Neural cell (in vitro differentiated cells): ENCODE measurements around the gene GSG1L2. TPM values are rescaled to one million over a fixed set of nuclear protein-coding genes. Genes with fewer than 3 reads are reported as not detected.

ENCODE experiments used
- H2AFZ ChIP-seq: fragments of 200-600, 300-800 bp; sonication (generic), shearing (Covaris generic); 2 replicates; pipeline ENCODE4 v1.6.0; 2014; ENCODE audit warnings: low read depth, mild to moderate bottlenecking, antibody characterized with exemption, low read length, moderate library complexity
- H3F3A ChIP-seq: fragments of 200-600 bp; shearing (Covaris generic); 2 replicates; pipeline ENCODE4 v1.6.1; 2016; ENCODE audit warnings: mild to moderate bottlenecking, moderate library complexity, mixed read lengths, antibody characterized with exemption, low read length; ENCODE audit not compliant: insufficient read depth, poor library complexity, severe bottlenecking
- H3K27ac ChIP-seq: fragments of 200-600, 300-800 bp; sonication (generic), shearing (Covaris generic); 2 replicates; pipeline ENCODE4 v1.5.1; 2014; ENCODE audit warnings: mild to moderate bottlenecking, low read length, moderate library complexity
- H3K27me3 ChIP-seq: fragments of 300-800, 200-600 bp; sonication (generic), shearing (Covaris generic); 2 replicates; pipeline ENCODE4 v1.6.0; 2014; ENCODE audit warnings: mild to moderate bottlenecking, low read depth, low read length, moderate library complexity; ENCODE audit not compliant: insufficient read depth
- H3K36me3 ChIP-seq: fragments of 300-800, 200-600 bp; sonication (generic), shearing (Covaris generic); 2 replicates; pipeline ENCODE4 v1.5.1; 2014; ENCODE audit warnings: mild to moderate bottlenecking, antibody characterized with exemption, low read length, moderate library complexity; ENCODE audit not compliant: insufficient read depth
- H3K4me2 ChIP-seq: fragments of 300-800, 200-600 bp; sonication (generic), shearing (Covaris generic); 2 replicates; pipeline ENCODE4 v1.6.0; 2014; ENCODE audit warnings: mild to moderate bottlenecking, low read length
- H3K4me3 ChIP-seq: fragments of 300-800, 200-600 bp; sonication (generic), shearing (Covaris generic); 2 replicates; pipeline ENCODE4 v1.5.1; 2014; ENCODE audit warnings: mild to moderate bottlenecking, low read length, moderate library complexity
- H3K79me2 ChIP-seq: fragments of 200-600 bp; shearing (Covaris generic); replicated peaks from 2 replicates; pipeline ENCODE4 v1.6.0; 2014; ENCODE audit warnings: mild to moderate bottlenecking, low read length, moderate library complexity; ENCODE audit not compliant: insufficient read depth
- H3K9ac ChIP-seq: fragments of 300-800, 200-600 bp; sonication (generic), shearing (Covaris generic); 2 replicates; pipeline ENCODE4 v1.6.1; 2016; ENCODE audit warnings: mild to moderate bottlenecking, low read length, mixed read lengths
- H3K9me2 ChIP-seq: fragments of 200-600 bp; shearing (Covaris generic); 2 replicates; pipeline ENCODE4 v1.6.1; 2016; ENCODE audit warnings: mild to moderate bottlenecking, low read length, mixed read lengths; ENCODE audit not compliant: insufficient read depth
- H3K9me3 ChIP-seq: fragments of 200-600, 300-800 bp; sonication (generic), shearing (Covaris generic); 2 replicates; pipeline ENCODE4 v1.6.1; 2016; ENCODE audit warnings: mild to moderate bottlenecking, mixed run types, low read length, moderate library complexity, mixed read lengths
- H4K20me1 ChIP-seq: fragments of 200-600 bp; shearing (Covaris generic); 2 replicates; pipeline ENCODE4 v1.6.1; 2016; ENCODE audit warnings: mild to moderate bottlenecking, mixed run types; ENCODE audit not compliant: insufficient read depth
- EP300 ChIP-seq: fragments of 450-650 bp; conservative IDR thresholded peaks from 2 replicates; pipeline ENCODE4 v1.6.1; 2014; ENCODE audit warnings: antibody characterized with exemption, mild to moderate bottlenecking, moderate library complexity; ENCODE audit not compliant: poor library complexity, severe bottlenecking
- EZH2 ChIP-seq: fragments of 200-600, 300-800 bp; shearing (Covaris generic), sonication (generic); IDR thresholded peaks from 2 replicates; pipeline ENCODE4 v1.6.1; 2014; ENCODE audit warnings: antibody characterized with exemption, low read length, borderline replicate concordance, mild to moderate bottlenecking; ENCODE audit not compliant: insufficient read depth, poor library complexity, severe bottlenecking
- MXI1 ChIP-seq: fragments of 450-650 bp; conservative IDR thresholded peaks from 2 replicates; pipeline ENCODE4 v1.6.1; 2014; ENCODE audit warnings: antibody characterized with exemption, mild to moderate bottlenecking; ENCODE audit not compliant: poor library complexity, severe bottlenecking
- POLR2AphosphoS5 ChIP-seq: IDR thresholded peaks from 2 replicates; pipeline ENCODE4 v1.6.1; 2012
- RAD21 ChIP-seq: fragments of 450-650 bp; conservative IDR thresholded peaks from 2 replicates; pipeline ENCODE4 v1.6.1; 2014; ENCODE audit warnings: antibody characterized with exemption, mild to moderate bottlenecking, moderate library complexity
- REST ChIP-seq: IDR thresholded peaks from 2 replicates; pipeline ENCODE4 v1.6.1; 2012; ENCODE audit warnings: borderline replicate concordance
- SMC3 ChIP-seq: fragments of 450-650 bp; conservative IDR thresholded peaks from 2 replicates; pipeline ENCODE4 v1.6.1; 2014; ENCODE audit warnings: antibody characterized with exemption, mild to moderate bottlenecking, moderate library complexity; ENCODE audit not compliant: poor library complexity
- TAF1 ChIP-seq: IDR thresholded peaks from 2 replicates; pipeline ENCODE4 v1.6.1; 2012; ENCODE audit warnings: low read depth
- polyA plus RNA-seq: library from polyadenylated mRNA; depleted of rRNA; stranded (reverse); fragments of >200 nt; gene quantifications from 2 replicates; pipeline ENCODE4 v1.2.3, GENCODE V29; 2014
- TF ChIP-seq, protein P1 (sequence below): fragments of 450-650 bp; IDR thresholded peaks from 2 replicates; pipeline ENCODE4 v1.5.1; 2014; ENCODE audit warnings: antibody characterized with exemption, mild to moderate bottlenecking, moderate library complexity; ENCODE audit not compliant: poor library complexity, severe bottlenecking

The GSG1L2 gene
- polyA plus RNA-seq, 1 donor from 2014 or later, result not detected

GRCh38 chr17:9854255-9854654, 32.4 kb upstream of the GSG1L2 start:
- Histone ChIP-seq H3K9me3 (no peaks in the 10 kb centered on the region), H2AFZ (no peak overlapping the region), H3F3A (no peaks in the 10 kb centered on the region), H3K36me3 (no peaks in the 10 kb centered on the region), H3K9me2 (no peaks in the 10 kb centered on the region), H3K9ac (no peak overlapping the region), H3K4me3 (no peak overlapping the region), H3K4me2 (no peak overlapping the region), H4K20me1 (no peaks in the 10 kb centered on the region), H3K27ac (no peak overlapping the region), H3K27me3 (no peaks in the 10 kb centered on the region), H3K79me2 (no peaks in the 10 kb centered on the region)
- TF ChIP-seq REST (no peak), EZH2 (no peak), RAD21 (no peak), POLR2AphosphoS5 (no peak)

- Histone ChIP-seq H3K27ac (no peak overlapping the region), H3K4me2 (no peak overlapping the region), H3K36me3 (no peaks in the 10 kb centered on the region), H3K9ac (no peak overlapping the region), H3K79me2 (no peaks in the 10 kb centered on the region), H3K27me3 (no peaks in the 10 kb centered on the region), H3K9me2 (no peaks in the 10 kb centered on the region), H4K20me1 (no peaks in the 10 kb centered on the region), H3K4me3 (no peak overlapping the region), H2AFZ (no peak overlapping the region), H3F3A (no peaks in the 10 kb centered on the region), H3K9me3 (no peaks in the 10 kb centered on the region)
- TF ChIP-seq EP300, result no peak
- TF ChIP-seq POLR2AphosphoS5, result no peak
- no peak for TF ChIP-seq SMC3
- TF ChIP-seq EZH2, result no peak
- no peak for TF ChIP-seq RAD21
- no peak for TF ChIP-seq TAF1
- no peak for TF ChIP-seq REST
- TF ChIP-seq, protein P1, sequence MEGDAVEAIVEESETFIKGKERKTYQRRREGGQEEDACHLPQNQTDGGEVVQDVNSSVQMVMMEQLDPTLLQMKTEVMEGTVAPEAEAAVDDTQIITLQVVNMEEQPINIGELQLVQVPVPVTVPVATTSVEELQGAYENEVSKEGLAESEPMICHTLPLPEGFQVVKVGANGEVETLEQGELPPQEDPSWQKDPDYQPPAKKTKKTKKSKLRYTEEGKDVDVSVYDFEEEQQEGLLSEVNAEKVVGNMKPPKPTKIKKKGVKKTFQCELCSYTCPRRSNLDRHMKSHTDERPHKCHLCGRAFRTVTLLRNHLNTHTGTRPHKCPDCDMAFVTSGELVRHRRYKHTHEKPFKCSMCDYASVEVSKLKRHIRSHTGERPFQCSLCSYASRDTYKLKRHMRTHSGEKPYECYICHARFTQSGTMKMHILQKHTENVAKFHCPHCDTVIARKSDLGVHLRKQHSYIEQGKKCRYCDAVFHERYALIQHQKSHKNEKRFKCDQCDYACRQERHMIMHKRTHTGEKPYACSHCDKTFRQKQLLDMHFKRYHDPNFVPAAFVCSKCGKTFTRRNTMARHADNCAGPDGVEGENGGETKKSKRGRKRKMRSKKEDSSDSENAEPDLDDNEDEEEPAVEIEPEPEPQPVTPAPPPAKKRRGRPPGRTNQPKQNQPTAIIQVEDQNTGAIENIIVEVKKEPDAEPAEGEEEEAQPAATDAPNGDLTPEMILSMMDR, result no peak
- no peak for TF ChIP-seq MXI1
Observed at GRCh38 chr17:9850151-9850550, 28.3 kb upstream of the GSG1L2 start.
